ENCODE measurements around the gene FOXO1.
"Not testable (repeated sequence)": the region's sequence is repeated elsewhere in the genome, so short reads cannot be mapped to it uniquely, and the experiment has no call there.

FOXO1 gene

GRCh38 chr13:40666045-40666932, at the start of gene FOXO1:
Gene FOXO1 (minus strand): TSS chr13:40666641. CDS start chr13:40666212, 429 bp downstream.
- peak; percentile 49 for DNase-seq (ENCODE audit: low spot score)

- DNase-seq (ENCODE audit: low spot score), result not testable (repeated sequence)
These were observed 48.0 kb upstream of the FOXO1 start for GRCh38 chr13:40714433-40714832.

- no peak for DNase-seq (ENCODE audit: low spot score)
These were observed 40.0 kb upstream of the FOXO1 start for GRCh38 chr13:40706439-40706838.

- no peak for DNase-seq (ENCODE audit: low spot score)
These were observed 31.3 kb upstream of the FOXO1 start for GRCh38 chr13:40697711-40698110.

- DNase-seq (ENCODE audit: low spot score), result no peak
These were observed 28.0 kb upstream of the FOXO1 start for GRCh38 chr13:40694426-40694825.

GRCh38 chr13:40692946-40693345, 26.5 kb upstream of the FOXO1 start:
- no peak for DNase-seq (ENCODE audit: low spot score)

- DNase-seq (ENCODE audit: low spot score), result no peak
These were observed 22.3 kb upstream of the FOXO1 start for GRCh38 chr13:40688781-40689180.

- DNase-seq (ENCODE audit: low spot score), result peak; percentile 33
These were observed 16.2 kb upstream of the FOXO1 start for GRCh38 chr13:40682449-40683240.

GRCh38 chr13:40681341-40682146, 15.1 kb upstream of the FOXO1 start:
- DNase-seq (ENCODE audit: low spot score), result no peak

GRCh38 chr13:40680659-40681323, 14.3 kb upstream of the FOXO1 start:
- no peak for DNase-seq (ENCODE audit: low spot score)

GRCh38 chr13:40679480-40679985, 13.1 kb upstream of the FOXO1 start:
- DNase-seq (ENCODE audit: low spot score), result no peak

- DNase-seq (ENCODE audit: low spot score), result no peak
These were observed 10.6 kb upstream of the FOXO1 start for GRCh38 chr13:40677064-40677463.

- no peak for DNase-seq (ENCODE audit: low spot score)
These were observed 9.6 kb upstream of the FOXO1 start for GRCh38 chr13:40676007-40676406.

GRCh38 chr13:40673414-40673813, 7.0 kb upstream of the FOXO1 start:
- no peak for DNase-seq (ENCODE audit: low spot score)

- no peak for DNase-seq (ENCODE audit: low spot score)
These were observed 6.4 kb upstream of the FOXO1 start for GRCh38 chr13:40672765-40673397.

GRCh38 chr13:40671956-40672764, 5.7 kb upstream of the FOXO1 start:
- no peak for DNase-seq (ENCODE audit: low spot score)

GRCh38 chr13:40670307-40670706, 3.9 kb upstream of the FOXO1 start:
- no peak for DNase-seq (ENCODE audit: low spot score)

- no peak for DNase-seq (ENCODE audit: low spot score)
These were observed 1.9 kb upstream of the FOXO1 start for GRCh38 chr13:40668335-40668734.

GRCh38 chr13:40667622-40667978, 1.2 kb upstream of the FOXO1 start:
- DNase-seq (ENCODE audit: low spot score), result no peak
